ENCODE data around the gene PITPNM3. TPM values are rescaled to one million over a fixed set of nuclear protein-coding genes. Genes with fewer than 3 reads are reported as not detected.

The PITPNM3 gene
- total RNA-seq, 4 donors from 2014 or later, result 12.7 to 51.6 (median 29.7) TPM

GRCh38 chr17:6568184-6568758 lies 11.9 kb upstream of the PITPNM3 start:
- TF ChIP-seq POLR2A (IDR thresholded peaks at IDR 0.05) (no peak), POLR2AphosphoS5 (IDR thresholded peaks at IDR 0.05) (no peak), EP300 (IDR thresholded peaks at IDR 0.05; ENCODE audit: low read depth) (no peak), CTCF (IDR thresholded peaks at IDR 0.05) (no peak)
- H3K27ac ChIP-seq, result no peak overlapping the region
- H3K36me3 ChIP-seq, result no peaks in the 10 kb centered on the region
- no peaks in the 10 kb centered on the region for H3K9me3 ChIP-seq
- no peaks in the 10 kb centered on the region for H3K4me1 ChIP-seq
- in situ Hi-C loops (cut with MboI; ENCODE audit: low pct_ligation_motif_present in 1 of 4, low pct_unique_long_range_greater_than_20kb in 1 of 4, low sequenced_read_pairs in 3 of 4) (no loop called here), intact Hi-C loops (cut with DNase I; ENCODE audit: low total_unique reads) (loop anchor here (10.0 kb wide), 1 partner anchor 93 kb away; no protein-coding TSS in a partner anchor)
- WGBS, 2 donors (ENCODE audit: low coverage in 1 of 2), result 88 to 92% methylated on average over 5 to 12 of the region's 12 CpGs
- DNase-seq, result no peak
- H3K4me3 ChIP-seq, result no peak overlapping the region
- H3K27me3 ChIP-seq, result no peaks in the 10 kb centered on the region

GRCh38 chr17:6567528-6568183 lies 11.3 kb upstream of the PITPNM3 start:
- no peak for DNase-seq
- H3K4me1 ChIP-seq, result no peaks in the 10 kb centered on the region
- no peak for TF ChIP-seq POLR2AphosphoS5 (IDR thresholded peaks at IDR 0.05)
- no peak for TF ChIP-seq POLR2A (IDR thresholded peaks at IDR 0.05)
- TF ChIP-seq CTCF (IDR thresholded peaks at IDR 0.05), result no peak
- no peak for TF ChIP-seq EP300 (IDR thresholded peaks at IDR 0.05; ENCODE audit: low read depth)
- H3K27ac ChIP-seq, result no peak overlapping the region
- H3K4me3 ChIP-seq, result no peak overlapping the region
- H3K9me3 ChIP-seq, result no peaks in the 10 kb centered on the region
- WGBS, 2 donors (ENCODE audit: low coverage in 1 of 2), result 67 to 68% methylated on average over 6 to 15 of the region's 15 CpGs
- in situ Hi-C loops (cut with MboI; ENCODE audit: low pct_ligation_motif_present in 1 of 4, low pct_unique_long_range_greater_than_20kb in 1 of 4, low sequenced_read_pairs in 3 of 4) (no loop called here), intact Hi-C loops (cut with DNase I; ENCODE audit: low total_unique reads) (loop anchor here (10.0 kb wide), 1 partner anchor 93 kb away; no protein-coding TSS in a partner anchor)
- no peaks in the 10 kb centered on the region for H3K27me3 ChIP-seq
- no peaks in the 10 kb centered on the region for H3K36me3 ChIP-seq

GRCh38 chr17:6561446-6561845 lies 5.1 kb upstream of the PITPNM3 start:
- no peak for DNase-seq
- Histone ChIP-seq H3K36me3 (no peaks in the 10 kb centered on the region), H3K27ac (no peak overlapping the region), H3K4me1 (peaks cover 0 to 5% (median 4%) of the 10 kb centered on the region in 4 donors), H3K4me3 (no peak overlapping the region), H3K27me3 (no peaks in the 10 kb centered on the region), H3K9me3 (no peaks in the 10 kb centered on the region)
- intact Hi-C loops (cut with DNase I; ENCODE audit: low total_unique reads), result loop anchor here (10.0 kb wide), 1 partner anchor 87 kb away; no protein-coding TSS in a partner anchor
- TF ChIP-seq POLR2AphosphoS5 (IDR thresholded peaks at IDR 0.05), result no peak
- no peak for TF ChIP-seq CTCF (IDR thresholded peaks at IDR 0.05)
- no peak for TF ChIP-seq POLR2A (IDR thresholded peaks at IDR 0.05)
- no peak for TF ChIP-seq EP300 (IDR thresholded peaks at IDR 0.05; ENCODE audit: low read depth)
- in situ Hi-C loops (cut with MboI; ENCODE audit: low pct_ligation_motif_present in 1 of 4, low pct_unique_long_range_greater_than_20kb in 1 of 4, low sequenced_read_pairs in 3 of 4), result no loop called here

GRCh38 chr17:6560496-6560895 lies 4.1 kb upstream of the PITPNM3 start:
- WGBS, 2 donors (ENCODE audit: low coverage in 1 of 2), result 82 to 94% methylated on average over 3 of the region's 3 CpGs
- Histone ChIP-seq H3K36me3 (no peaks in the 10 kb centered on the region), H3K27me3 (peaks cover 7% of the 10 kb centered on the region), H3K27ac (no peak overlapping the region), H3K4me3 (no peak overlapping the region), H3K9me3 (no peaks in the 10 kb centered on the region), H3K4me1 (peaks cover 0 to 11% (median 9%) of the 10 kb centered on the region in 4 donors)
- intact Hi-C loops (cut with DNase I; ENCODE audit: low total_unique reads), result loop anchor here (10.0 kb wide), 1 partner anchor 86 kb away; no protein-coding TSS in a partner anchor
- DNase-seq, result no peak
- in situ Hi-C loops (cut with MboI; ENCODE audit: low pct_ligation_motif_present in 1 of 4, low pct_unique_long_range_greater_than_20kb in 1 of 4, low sequenced_read_pairs in 3 of 4), result no loop called here
- TF ChIP-seq CTCF (IDR thresholded peaks at IDR 0.05), result no peak
- no peak for TF ChIP-seq EP300 (IDR thresholded peaks at IDR 0.05; ENCODE audit: low read depth)
- TF ChIP-seq POLR2A (IDR thresholded peaks at IDR 0.05), result no peak
- no peak for TF ChIP-seq POLR2AphosphoS5 (IDR thresholded peaks at IDR 0.05)

All from transverse colon (tissue), 4 donors.